ENCODE results near the gene FRS2. TPM values are rescaled to one million over a fixed set of nuclear protein-coding genes. Genes with fewer than 3 reads are reported as not detected.
"Not testable (repeated sequence)": the region's sequence is repeated elsewhere in the genome, so short reads cannot be mapped to it uniquely, and the experiment has no call there.

FRS2 gene
- total RNA-seq, 1 experiment from 2014 or later, result 25.9 TPM

GRCh38 chr12:69579029-69579428 lies 108.8 kb downstream of the FRS2 start:
- DNase-seq (ENCODE audit: low read depth), result no peak

DNA sequence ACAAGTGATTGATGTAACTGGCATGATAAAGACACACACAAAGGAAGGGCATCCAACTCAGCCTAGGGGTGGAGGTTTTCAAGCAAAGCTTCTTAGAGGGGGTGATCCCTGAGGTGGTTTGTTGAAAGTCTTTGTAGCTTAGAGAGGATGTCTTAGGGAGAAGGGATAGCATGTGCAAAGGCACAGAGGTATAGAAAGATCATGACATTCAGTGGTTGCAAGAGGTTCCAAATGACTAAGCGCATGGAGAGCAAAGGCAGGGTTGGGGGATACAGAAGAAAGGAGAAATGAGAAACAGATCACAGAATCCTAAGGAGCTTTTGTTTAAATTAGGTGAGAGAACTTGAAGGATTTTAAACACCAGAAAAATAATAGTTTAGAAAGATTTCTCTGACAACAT lies 109.9 kb downstream of the FRS2 start:
- no peak for DNase-seq (ENCODE audit: low read depth)

DNA sequence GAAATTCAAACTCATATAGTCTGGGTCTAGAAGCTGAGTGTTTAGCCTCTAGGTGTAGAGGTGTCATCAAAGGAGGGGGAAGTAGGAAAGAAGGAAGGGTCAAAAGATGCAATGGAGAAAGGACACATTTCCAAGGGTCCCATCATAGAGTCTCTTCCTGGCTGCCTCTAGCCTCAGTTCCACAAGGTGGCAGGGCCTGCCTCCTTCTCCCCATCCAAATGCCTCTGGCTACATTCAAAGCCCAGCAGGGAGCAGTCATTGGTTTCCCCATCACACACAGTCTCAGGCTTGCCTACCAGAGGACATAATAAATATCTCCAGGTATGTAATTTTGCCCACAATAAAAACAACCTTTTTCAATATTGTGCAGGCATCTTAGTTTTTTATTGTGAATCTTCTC lies 113.0 kb downstream of the FRS2 start:
- DNase-seq (ENCODE audit: low read depth), result peak; percentile 42

DNA sequence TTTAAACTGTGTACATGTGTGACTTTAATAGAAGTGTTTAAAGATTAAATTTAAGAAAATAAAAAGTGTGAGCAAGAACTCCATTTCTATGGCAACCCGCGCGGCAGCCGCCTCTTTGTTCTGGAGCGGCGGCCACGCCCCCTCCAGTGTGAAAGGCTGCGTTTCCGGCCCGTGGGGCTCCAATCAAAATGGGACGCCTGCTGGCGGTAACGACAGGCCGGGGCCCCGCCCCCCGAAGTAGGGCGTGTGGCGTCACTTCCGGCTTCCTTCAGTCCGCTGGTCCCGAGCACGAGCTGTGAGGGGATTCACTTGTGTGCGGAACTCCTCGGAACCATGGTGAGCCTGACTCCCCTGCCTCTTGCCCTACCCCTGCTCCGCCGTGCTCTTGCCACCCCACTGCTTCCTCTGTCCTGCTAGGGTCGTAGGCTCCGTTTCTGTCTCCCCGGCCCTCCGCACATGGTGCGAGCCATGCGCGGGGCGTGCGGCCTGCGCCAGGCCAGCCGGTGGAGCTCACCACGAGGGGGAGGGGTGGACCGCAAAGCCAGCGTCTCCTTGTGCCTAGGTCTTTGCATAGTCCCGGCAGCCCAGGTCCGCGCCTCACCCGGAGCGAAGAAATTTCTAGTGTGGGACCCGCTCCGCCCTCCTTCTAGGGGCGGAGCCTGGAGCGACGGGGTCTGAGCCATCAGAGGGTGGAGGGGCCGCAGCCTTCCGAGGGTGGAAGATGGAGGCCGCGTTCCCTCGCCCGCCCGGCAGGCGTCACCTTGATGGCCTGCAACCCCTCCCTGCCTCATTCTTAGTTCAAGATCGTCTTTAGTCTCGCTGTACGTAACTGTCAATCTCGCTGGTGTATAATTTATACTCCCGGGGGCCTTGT lies 115.2 kb downstream of the FRS2 start, which contains the start of gene CCT2:
TSS of gene CCT2 (plus strand) at position 271 of the 874 bp plus-strand sequence. CDS start at position 334, 63 bp downstream.
- peak; percentile 93 for DNase-seq (ENCODE audit: low read depth)

DNA sequence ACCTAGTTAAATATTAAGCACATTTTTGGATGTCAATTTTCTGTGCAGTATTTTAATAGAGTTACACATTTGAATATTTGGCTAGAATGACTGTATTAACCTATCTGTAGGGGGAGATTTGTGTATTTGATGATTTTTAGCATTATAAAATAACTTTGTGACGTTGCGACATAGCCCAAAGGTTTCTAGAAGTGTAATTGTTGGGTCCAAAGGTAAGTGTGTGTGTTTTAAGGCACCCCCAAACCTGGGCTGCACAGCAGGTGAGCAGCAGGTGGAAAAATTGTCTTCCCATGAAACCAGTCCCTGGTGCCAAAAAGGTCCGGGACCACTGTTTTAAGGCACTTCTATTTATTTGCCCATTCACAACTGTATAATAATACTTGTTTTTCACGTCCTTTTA lies 118.3 kb downstream of the FRS2 start:
- DNase-seq (ENCODE audit: low read depth), result no peak

GRCh38 chr12:69589082-69589481 lies 118.9 kb downstream of the FRS2 start:
- no peak for DNase-seq (ENCODE audit: low read depth)

- no peak for DNase-seq (ENCODE audit: low read depth)
Observed at GRCh38 chr12:69595689-69596088, 125.5 kb downstream of the FRS2 start.

GRCh38 chr12:69598174-69598753 lies 128.1 kb downstream of the FRS2 start:
- DNase-seq (ENCODE audit: low read depth), result no peak

- DNase-seq (ENCODE audit: low read depth), result no peak
Observed at GRCh38 chr12:69600804-69601203, 130.6 kb downstream of the FRS2 start.

DNA sequence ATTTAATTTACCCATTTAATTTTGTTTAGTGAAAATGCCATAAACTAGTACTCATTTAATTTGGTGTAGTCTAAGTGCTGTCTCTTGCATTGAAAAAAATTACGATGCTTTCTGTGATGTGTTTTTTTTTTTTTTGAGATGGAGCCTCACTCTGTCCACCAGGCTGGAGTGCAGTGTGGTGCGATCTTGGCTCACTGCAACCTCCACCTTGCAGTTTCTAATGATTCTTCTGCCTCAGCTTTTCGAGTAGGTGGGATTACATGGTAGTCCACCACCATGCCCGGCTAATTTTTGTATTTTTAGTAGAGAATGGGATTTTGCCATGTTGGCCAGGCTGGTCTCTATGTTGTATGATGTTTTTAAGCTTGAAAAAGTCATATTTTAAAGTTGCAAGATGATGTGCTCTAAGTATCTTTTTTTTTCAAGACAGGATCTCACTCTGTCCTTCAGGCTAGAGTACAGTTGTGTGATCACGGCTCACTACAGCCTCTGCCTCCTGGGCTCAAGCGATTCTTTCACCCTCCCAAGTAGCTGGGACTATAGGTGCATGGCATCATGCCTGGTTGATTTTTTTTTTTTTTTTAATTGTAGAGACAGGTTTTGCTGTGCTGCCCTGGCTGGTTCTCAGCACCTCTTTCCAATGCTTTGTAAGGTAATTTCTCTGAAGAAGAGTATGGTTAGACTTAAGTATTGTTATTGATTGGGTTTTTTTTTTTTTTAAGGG lies 131.9 kb downstream of the FRS2 start:
- DNase-seq (ENCODE audit: low read depth), result no peak

DNA sequence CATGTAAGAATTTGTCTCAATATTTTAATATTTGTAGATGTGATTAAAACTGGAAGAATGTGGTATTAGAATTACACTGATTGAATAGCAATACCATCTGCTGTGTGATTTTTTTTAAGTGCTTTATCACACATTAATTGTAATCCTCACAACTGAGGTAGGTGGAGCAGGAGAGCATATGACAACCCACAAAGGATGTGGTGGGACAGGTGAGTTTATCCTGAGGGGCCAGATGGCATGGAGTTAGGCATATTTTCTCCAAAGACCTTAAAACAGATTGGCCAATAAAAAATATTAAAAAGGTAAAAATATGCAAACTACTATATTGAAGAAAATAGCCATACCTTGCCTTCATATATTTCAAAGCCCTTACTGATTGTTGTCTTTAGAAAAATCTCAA lies 132.8 kb downstream of the FRS2 start:
- no peak for DNase-seq (ENCODE audit: low read depth)

GRCh38 chr12:69603556-69603955 lies 133.4 kb downstream of the FRS2 start:
- not testable (repeated sequence) for DNase-seq (ENCODE audit: low read depth)

GRCh38 chr12:69604275-69604674 lies 134.1 kb downstream of the FRS2 start:
- not testable (repeated sequence) for DNase-seq (ENCODE audit: low read depth)

DNA sequence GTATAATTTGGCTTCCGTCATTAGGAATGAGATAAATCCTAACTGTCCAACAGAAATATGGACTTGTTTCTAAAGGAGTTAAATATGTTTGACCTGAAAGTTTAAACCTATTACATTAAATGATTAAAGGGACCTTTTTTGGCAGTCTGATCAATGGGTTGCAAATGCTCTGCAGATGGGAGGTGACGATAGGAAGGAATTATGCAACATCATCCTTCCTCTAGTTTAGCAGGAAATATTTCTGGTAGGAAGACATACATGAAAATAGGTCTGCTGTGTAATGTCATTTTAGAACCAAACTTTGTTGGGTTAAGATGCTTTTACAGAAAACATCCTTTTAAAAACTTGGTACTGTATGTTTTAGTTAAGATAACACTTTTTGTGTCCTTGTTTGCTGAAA lies 137.9 kb downstream of the FRS2 start:
- no peak for DNase-seq (ENCODE audit: low read depth)

DNA sequence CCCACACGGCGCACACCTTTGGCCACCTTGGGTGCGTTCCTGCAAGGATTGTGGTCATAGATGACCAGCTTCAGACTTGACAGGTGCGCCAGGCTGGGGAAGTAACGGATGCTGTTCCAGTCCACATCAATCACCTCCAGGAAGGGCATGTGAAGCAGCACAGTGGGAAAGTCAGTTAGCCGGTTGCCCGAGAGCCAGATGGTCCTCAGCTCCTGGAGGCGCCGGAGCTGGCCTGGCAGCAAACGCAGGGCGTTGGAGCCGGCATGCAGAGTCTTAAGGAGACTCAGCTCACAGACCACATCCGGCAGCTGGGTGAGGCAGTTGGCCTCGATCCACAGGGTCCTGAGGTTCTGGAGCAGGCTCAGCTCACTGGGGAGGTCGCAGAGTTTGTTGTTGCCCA lies 139.9 kb downstream of the FRS2 start:
- DNase-seq (ENCODE audit: low read depth), result no peak

DNA sequence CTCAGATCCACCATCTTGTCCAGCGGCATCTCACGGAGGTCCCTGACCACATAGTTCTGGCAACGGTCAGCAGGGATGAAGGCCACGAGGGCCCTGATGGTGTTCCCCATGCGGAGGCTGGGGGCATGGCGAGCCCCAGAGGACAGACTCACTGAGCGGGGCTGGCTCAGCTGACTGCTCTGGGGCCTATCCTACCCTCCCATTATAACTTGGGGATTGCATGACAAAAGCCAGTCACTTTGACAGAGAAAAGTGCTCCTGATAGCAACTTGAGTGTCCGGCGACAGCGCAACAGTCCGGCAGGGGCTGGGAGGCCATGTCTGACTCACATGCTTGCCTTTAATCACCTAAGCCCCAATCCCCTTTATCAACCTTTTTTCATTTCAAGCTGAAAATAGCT lies 140.5 kb downstream of the FRS2 start, which contains the start of gene LRRC10:
TSS of gene LRRC10 (minus strand) at position 179 of the 400 bp plus-strand sequence. CDS start at position 110, 69 bp downstream.
- no peak for DNase-seq (ENCODE audit: low read depth)

DNA sequence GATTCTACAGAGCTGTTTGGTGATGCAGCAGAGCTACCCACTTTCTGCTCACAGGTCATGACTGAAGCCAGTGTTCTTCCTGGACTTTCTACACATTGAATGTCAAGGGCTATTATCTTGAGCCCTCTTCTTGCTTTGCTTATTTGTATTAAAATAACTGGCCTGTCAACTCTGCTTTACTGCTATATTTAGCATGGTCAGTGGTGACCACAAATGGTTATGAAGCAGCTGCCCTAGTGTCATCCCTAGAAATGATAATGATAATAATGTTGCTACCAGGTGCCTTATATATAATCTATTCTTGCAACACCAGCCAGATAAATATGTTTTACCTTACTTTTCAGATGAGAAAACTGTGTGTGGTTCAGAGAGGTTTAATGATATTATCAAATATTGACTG lies 143.2 kb downstream of the FRS2 start:
- DNase-seq (ENCODE audit: low read depth), result no peak

- no peak for DNase-seq (ENCODE audit: low read depth)
Observed at GRCh38 chr12:69616025-69616424, 145.8 kb downstream of the FRS2 start.

DNA sequence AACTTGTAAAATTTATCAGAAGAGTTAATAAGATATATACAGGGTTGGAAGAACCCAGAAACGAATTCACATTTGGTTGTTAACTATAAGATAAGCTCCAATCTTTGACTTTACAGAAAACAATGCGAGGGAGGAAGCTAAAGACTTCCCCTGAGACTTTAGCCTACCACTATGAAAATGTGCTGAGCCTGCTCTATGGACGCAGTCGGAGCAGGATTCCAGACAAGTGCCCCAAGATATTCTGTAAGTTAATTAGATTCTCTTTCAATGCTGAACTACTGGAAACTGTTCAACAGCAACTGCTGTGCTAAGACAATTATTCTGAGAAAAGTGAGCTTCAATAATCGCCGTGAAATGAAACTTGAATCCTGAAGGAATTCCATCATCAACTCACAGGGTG lies 148.9 kb downstream of the FRS2 start:
- no peak for DNase-seq (ENCODE audit: low read depth)

- no peak for DNase-seq (ENCODE audit: low read depth)
Observed at GRCh38 chr12:69620077-69620476, 149.9 kb downstream of the FRS2 start.

DNA sequence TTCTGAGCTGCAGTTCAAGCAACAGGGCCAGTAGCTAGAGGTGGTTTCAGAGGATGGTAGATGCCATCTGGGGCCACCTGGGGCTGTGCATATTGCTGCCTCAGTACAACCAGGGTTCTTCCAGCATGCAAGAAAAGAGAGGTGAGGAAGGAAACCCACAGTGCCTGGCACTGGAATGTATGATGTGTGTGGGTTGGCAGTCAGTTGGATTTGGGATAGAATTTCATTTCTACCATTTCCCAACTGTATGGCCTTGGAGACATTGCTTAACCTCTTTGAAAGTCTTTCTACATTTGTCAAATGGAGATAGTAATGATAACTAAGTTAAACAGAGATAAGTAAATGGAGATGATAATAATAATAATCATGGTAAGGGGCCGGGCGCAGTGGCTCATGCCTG lies 150.7 kb downstream of the FRS2 start:
- no peak for DNase-seq (ENCODE audit: low read depth)

DNA sequence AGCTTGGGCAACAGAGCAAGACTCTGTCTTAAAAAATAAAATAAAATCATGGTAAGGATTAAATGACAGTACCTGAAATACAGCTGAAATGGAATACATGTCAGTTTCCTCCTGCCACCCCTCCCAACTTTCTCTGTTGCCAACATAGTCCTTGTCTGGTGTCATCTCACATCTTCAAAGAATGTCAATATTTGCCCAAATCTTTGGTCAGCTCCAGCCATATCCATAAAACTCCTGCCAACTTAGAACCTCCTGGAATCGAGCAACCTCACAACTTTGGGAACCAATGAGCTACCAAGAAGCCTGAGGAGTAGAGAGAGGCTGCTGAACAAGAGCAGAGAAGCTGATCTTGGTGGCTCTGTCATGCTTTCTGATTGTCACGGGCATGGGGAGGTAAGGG lies 151.4 kb downstream of the FRS2 start:
- no peak for DNase-seq (ENCODE audit: low read depth)

- no peak for DNase-seq (ENCODE audit: low read depth)
Observed at GRCh38 chr12:69623970-69624369, 153.8 kb downstream of the FRS2 start.

Measured in M059J (cell line).